IPS DF 19.7 (cell line): Measurements from ENCODE around the gene ADTRP.

ENCODE experiments used
- DNase-seq: peaks from one replicate; pipeline ENCODE4 v3.0.0-alpha.2; 2013; ENCODE audit warnings: low read depth, low spot score

The ADTRP gene

GRCh38 chr6:11773581-11773980 is 5.0 kb downstream of the ADTRP start:
- no peak for DNase-seq

DNA sequence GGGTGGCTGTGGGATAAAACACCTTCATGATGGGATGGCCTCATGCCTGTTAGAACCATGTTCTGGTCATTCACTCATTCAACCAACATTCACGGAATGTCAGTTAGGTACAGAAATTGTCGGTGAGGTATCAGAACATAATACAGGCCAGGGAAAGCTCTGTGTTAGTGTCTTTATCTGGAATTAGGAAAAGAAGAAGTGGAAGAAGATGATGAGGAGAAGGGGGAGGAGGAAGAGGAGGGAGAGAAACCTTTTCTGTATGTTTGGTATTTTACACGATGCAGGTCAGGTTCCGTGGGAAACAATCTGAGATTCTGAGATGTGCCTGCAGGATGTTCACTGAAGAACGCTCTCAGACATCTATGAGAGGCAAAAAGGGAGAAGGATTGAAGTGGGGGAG is 5.6 kb downstream of the ADTRP start:
- DNase-seq = no peak

DNA sequence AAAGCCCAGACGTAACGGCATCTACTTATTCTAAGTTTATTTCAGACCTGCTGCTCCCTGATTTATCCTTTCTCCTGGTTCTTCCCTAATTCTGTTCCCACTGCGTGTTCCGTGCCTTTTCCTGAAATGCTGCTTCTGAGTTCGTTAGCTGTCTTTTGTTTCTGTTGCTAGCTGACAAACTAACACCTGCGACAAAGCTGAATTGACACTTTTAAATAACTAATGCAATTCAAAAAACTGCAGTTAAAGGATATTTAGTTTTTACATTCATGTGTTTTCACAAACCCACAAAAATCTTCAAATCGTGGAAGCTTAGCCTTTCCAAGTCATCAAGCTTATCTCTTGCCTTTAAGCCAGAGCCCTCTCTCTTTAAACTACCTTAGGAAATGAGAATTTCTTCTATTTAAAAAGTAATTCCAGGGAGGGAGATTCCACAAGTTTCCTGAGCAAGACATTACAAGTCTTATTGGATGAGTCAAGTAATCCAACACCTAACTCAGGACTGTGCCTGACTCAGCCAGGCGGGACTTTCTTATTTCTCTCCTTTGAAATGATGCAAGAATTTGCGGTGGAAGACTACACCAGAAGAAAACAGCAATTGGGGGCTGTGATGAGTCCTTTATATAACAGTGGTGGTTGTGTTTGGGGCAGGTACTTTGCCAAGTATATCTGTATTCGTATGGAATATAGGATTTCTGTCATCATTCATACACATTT is 6.3 kb downstream of the ADTRP start:
- no peak for DNase-seq

DNA sequence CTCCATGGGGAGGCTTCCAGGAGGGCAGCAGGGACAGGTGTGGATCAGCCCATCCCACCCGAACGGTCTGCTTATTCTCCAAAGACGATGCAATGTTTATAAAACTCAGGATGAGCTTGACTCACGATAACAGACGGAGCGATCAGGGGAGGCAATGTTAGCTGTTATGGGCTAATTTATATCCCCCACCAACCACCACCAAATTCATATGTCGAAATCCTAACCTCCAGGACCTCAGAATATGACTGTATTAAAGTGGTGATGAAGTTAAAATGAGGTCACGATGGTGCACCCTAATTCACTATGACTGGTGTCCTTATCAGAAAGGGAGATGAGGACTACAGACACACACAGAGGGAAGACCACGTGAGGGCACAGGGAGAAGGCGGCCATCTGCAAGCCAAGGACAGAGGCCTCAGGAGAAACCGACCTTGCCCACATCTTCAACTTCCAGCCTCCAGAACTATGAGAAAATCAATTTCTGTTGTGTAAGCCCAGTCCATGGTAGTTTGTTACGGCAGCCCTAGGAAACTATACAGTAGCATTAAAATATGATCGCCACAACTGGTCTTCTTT is 7.0 kb downstream of the ADTRP start:
- DNase-seq = no peak

- no peak for DNase-seq
Measured at GRCh38 chr6:11770546-11771466, 7.8 kb downstream of the ADTRP start.

GRCh38 chr6:11769811-11770545 is 8.6 kb downstream of the ADTRP start:
- DNase-seq = no peak

GRCh38 chr6:11769244-11769643 is 9.4 kb downstream of the ADTRP start:
- DNase-seq = no peak

- DNase-seq = no peak
Measured at GRCh38 chr6:11767978-11768756, 10.4 kb downstream of the ADTRP start.

- no peak for DNase-seq
Measured at GRCh38 chr6:11767458-11767857, 11.1 kb downstream of the ADTRP start.

DNA sequence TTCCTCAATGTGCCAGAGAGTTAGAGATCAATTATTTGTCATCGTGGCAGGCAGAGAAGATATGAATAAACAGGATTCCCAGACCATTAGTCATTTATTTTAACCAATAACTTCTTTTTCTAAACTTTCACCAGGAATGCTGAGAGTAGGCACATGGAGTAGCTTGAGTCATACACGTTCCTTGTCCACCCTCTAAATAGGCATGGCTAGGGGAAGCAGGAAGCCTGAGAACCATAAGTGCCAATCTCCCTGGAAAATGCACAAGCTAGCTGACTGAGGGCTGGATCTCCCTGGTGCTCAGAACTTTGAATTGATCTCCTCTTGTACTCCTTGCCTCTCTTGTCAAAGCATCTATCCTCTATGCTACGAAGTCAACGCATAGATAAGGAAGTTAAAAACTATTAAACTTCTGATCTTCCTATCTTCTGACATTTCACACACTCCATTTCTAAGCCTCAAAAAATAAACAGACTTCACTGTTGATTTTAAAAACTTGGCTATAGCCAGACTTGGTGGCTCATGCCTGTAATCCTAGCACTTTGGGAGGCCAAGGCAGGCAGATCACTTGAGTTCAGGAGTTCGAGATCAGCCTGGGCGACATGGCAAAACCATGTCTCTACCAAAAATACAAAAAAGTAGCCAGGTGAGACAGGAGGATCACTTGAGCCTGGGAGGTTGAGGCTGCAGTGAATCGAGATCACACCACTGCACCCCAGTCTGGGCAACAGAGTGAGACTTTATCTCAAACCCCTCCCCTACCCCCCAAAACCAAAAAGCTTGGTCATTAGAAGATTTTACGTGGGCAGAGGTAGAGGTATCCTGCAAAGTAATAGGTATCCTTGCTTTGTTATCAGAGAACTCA is 11.8 kb downstream of the ADTRP start:
- DNase-seq = no peak

DNA sequence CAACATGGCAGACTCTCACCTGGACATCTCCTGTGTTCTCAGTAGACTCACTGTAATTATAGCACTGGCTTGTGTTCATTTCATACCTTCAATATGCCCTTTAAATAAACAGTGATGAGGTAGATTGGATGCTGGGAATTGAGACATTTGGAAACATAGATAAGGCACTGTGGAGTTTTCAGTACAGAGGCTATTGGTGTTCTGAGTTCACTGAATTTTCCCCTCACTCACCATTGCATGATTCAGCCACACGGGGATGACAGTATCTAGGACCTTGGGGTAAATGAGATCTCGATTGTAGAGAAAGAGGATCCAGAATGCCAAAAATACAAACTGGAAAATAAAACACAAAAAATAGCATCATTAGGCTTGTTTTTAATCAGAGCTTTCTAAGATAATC is 12.6 kb downstream of the ADTRP start:
- DNase-seq = no peak

DNA sequence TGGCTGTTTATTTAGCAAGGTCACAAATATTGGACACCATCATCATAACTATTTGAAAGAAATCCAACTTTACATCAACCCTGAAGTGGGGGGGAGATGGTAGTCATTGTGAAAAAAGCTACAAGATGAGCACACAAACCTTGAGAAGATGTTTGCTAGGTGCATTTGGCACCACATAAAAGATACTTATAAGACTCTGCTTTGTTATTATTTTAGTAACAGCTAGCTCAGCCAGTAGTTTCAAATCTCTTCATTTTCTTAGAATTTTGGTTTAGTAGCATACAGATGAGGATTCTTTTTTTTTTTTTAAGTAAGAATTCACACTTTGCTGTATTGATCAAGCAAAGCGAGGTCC is 14.4 kb downstream of the ADTRP start:
- no peak for DNase-seq

GRCh38 chr6:11763460-11764249 is 14.9 kb downstream of the ADTRP start:
- no peak for DNase-seq

DNA sequence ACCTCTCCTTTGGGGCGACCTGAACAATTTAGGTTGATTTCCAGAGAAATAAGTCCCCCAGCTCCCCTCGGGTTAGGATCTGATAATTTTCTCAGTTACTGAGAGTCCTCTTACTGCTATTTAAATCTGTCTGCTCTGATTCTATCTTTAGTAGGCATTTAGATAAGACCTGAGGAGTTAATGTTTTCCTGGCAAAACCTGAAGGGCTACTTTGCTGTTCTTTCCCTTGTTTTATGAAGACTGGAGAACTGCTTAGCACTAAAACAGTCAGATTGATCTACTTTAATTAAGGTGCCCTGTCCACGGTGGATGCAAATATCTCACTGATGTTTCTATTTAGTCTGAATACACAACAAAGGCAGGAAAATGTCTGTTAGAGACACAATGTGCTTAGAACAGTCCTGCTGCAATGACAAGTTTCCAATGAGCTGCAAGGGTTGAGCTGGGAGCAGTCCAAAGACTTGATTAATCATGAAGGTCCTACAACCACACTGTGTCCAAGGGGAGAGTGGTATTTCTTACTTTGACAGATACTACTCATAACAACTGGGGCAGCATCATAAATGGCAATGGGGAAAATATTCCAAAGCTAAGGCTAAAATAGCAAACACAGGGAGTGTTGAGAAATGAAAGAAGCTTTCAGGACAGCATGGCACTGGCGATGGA is 15.7 kb downstream of the ADTRP start:
- no peak for DNase-seq

- DNase-seq = no peak
Measured at GRCh38 chr6:11761744-11762620, 16.6 kb downstream of the ADTRP start.

DNA sequence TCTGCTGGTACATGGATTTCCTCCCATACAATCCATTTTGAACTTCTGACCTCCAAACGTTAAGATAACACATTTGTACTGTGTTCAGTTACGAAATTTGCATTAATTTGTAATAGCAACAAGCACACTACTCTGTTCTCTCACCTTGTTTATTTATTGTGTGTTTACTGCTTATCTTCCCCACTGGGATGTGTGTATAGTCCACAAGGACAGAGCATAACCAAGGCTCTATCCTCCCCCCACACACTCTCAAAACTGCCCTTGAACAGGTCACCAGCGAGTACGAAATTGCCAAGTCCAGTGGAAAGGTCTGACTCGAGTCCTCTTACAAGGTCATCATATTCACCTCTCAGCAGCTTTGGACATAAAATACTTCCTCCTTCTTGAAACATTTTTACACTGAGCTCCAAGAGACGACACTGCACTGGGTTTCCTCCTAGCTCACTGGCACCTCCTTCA is 18.6 kb downstream of the ADTRP start:
- no peak for DNase-seq

DNA sequence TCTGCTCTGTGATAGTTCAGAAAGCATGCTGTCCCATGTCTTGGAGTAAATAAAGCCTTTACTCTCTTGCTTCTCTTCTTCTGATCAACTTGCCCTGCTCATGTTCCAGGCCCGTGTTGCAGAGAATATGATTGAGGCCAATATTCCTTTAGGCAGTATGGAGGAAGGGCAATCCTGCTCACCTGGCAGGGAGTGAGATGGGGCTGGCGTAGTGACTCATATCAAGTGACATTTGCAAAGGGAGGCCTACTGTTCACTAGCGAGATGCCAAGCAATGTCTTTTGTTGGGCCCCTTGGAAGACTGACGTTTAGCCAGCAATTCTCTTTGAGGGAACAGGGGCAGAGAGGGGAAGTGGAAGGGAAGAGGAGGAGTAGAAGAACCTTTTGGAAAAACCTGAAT is 19.7 kb downstream of the ADTRP start:
- no peak for DNase-seq

DNA sequence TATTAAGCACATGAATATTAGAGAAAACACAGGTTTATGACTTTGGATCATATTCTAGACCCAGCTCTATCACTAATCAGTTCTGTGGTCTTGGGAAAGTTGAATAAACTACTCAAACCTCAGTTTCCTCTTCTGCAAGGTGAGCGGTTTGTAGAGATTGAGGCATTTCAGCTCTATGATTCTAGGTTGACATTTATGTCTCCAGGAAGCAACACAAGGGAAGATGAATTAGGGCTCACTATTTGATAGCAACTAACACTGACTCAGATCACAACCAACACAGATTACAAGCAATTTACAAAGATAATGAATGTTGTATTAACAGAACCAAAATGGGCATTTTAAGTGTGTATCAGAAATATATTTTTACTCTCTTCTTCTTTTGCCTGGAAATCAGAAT is 21.9 kb downstream of the ADTRP start:
- DNase-seq = no peak
